ENCODE measurements around the gene ARFRP1.

The ARFRP1 gene

GRCh38 chr20:63690003-63690897, 17.5 kb downstream of the ARFRP1 start:
- no peak for FAIRE-seq

DNA sequence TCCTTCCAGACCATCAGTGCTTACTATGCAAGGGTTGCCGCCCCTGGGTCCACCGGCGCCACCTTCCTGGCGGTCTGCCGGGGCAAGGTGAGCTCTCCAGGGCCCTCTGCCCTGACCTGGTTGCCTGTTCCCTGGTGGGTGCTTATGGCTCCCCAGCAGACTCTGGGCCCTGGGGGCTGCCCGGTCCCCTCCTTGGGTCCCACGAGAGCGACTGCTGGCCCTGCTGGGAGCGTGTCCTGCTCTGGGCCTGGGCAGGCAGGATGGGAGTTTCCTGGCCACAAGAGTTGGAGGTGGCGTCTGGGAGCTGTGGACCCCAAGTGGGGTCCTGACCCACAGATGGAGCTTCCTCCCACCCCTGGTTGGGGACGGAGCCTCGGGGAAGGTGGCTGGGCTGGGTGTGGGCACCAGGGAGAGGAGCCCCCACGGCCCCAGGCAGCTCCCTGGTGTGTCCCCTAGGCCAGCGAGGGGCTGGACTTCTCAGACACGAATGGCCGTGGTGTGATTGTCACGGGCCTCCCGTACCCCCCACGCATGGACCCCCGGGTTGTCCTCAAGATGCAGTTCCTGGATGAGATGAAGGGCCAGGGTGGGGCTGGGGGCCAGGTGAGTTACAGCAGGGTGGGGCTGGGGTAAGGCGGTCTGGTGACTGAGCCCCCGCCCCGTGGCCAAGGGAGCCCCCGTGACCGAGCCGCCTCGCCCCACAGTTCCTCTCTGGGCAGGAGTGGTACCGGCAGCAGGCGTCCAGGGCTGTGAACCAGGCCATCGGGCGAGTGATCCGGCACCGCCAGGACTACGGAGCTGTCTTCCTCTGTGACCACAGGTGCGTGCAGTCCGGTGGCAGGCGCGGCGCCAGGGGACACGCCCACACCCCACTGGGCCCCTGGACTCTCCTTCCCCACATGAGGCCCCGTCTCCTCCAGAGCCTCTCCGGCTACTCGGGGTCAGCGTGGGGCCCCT, 18.5 kb downstream of the ARFRP1 start:
- no peak for FAIRE-seq

- FAIRE-seq, result no peak
Measured at GRCh38 chr20:63688228-63689045, 19.3 kb downstream of the ARFRP1 start.

DNA sequence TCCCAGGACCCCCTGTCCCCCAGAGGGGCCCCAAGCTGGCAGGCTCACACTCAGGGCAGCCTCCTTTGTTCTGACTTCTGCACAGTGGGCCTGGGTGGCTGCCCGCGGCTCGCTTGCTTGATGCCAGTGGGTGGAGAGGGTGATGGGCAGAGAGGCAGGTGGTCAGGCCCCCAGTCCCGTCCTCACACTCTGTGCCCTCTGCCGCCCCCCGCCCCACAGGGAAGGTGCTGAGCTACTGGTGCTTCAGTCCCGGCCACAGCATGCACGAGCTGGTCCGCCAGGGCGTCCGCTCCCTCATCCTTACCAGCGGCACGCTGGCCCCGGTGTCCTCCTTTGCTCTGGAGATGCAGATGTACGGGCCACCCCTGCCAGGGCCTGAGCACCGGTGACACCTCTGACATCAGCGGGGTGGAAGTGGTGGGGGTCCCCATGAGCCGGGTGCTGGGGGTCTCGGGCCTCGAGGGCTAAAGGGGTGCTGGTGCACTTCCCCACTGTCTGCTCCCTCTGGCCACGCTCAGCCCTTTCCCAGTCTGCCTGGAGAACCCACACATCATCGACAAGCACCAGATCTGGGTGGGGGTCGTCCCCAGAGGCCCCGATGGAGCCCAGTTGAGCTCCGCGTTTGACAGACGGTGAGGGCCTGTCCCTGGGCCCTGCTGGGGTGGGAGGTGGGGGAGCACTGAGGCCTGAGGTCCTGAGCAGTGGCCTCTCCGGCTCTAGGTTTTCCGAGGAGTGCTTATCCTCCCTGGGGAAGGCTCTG, 20.2 kb downstream of the ARFRP1 start:
- no peak for FAIRE-seq

GRCh38 chr20:63686492-63687321, 21.1 kb downstream of the ARFRP1 start:
- FAIRE-seq, result no peak

- no peak for FAIRE-seq
Measured at GRCh38 chr20:63686094-63686491, 21.7 kb downstream of the ARFRP1 start.

- no peak for FAIRE-seq
Measured at GRCh38 chr20:63685269-63686026, 22.3 kb downstream of the ARFRP1 start.

- FAIRE-seq, result no peak
Measured at GRCh38 chr20:63682384-63683139, 25.2 kb downstream of the ARFRP1 start.

- no peak for FAIRE-seq
Measured at GRCh38 chr20:63681609-63682142, 26.1 kb downstream of the ARFRP1 start.

GRCh38 chr20:63680857-63681608, 26.7 kb downstream of the ARFRP1 start:
- no peak for FAIRE-seq

DNA sequence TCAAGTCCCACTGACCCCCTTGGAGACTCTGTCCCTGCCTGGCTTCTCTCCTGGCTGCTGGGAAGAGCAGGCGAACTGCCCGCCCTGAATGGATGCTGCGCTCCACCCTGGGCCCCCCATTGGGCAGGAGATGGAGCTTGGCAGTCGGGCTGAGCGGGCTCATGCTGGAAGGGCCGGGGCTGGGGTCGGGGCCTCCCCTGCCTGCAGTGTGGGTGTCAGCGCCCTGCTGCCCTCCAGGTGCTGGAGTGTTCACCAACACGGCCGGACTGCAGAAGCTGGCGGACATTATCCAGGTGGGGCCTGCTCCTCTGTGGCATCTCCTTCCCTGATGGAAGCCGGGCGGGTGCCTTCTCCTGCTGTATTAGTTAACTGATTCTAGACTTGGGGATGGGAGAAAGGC, 27.3 kb downstream of the ARFRP1 start:
- FAIRE-seq, result no peak

- FAIRE-seq, result no peak
Measured at GRCh38 chr20:63679799-63680305, 27.9 kb downstream of the ARFRP1 start.

DNA sequence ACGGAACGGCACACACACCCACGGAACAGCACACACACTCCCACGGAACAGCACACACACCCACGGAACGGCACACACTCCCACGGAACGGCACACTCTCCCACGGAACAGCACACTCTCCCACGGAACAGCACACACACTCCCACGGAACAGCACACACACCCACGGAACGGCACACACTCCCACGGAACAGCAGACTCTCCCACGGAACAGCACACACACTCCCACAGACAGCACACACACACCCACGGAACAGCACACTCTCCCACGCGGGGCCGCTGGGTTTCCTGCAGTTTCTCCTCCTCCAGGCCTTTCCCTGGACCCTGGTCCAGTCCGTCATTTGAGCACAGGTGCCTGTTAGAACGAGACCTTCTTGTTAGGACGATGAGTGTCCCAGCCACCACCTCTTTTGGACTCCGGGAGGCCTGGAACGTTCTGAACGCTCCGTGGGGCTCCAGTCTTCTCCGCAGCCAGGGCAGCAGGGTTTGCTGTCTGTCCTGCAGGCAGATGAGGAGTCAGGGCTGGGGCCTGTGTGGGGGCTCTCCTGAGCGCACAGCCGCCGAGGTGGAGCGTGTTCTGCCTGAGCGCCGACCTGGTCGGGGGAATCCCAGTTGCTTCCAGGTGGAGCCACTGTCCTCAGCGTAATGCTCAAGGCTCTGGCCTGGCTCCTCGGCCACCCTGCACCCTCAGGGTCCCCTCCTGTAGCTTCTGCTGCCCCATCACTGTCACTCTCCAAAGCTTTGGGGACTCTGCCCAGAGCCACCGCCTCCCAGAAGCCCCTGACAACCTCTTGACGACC, 28.9 kb downstream of the ARFRP1 start:
- FAIRE-seq, result no peak

- no peak for FAIRE-seq
Measured at GRCh38 chr20:63678071-63678470, 29.7 kb downstream of the ARFRP1 start.

DNA sequence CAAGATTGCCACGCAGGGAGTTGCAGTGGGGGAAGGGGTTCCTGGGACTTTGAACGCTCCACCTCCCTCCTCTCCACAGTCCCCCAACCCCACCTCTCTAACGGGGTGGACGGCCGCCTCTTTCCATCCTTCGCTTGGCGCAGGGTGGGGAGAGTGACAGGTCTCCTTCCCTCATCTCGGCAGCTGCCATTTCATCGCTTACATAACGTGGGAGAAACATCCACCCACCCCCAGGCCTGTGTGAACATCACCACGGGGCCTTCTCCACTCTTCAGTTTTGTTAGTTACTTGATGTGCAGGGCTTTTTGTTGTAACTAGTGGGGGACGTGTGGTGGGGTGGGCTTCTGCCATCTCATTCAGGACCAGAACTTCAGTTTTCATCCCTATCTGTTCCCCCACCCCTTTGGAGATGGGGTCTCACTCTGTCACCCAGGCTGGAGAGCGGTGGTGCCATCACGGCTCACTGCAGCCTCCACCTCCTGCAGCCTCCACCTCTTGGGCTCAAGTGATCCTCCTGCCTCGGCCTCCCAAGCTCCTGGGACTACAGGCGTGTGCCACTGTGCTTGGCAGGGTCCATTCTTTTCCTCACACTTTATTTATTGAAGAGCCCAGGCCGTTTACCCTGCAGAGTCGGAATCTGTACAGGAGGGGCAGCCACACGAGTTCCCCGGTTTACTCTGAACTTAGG, 32.0 kb downstream of the ARFRP1 start:
- no peak for FAIRE-seq

- FAIRE-seq, result no peak
Measured at GRCh38 chr20:63673951-63674350, 33.8 kb downstream of the ARFRP1 start.

GRCh38 chr20:63672666-63673065, 35.1 kb downstream of the ARFRP1 start:
- no peak for FAIRE-seq

Measured in TTC549 (cell line).